H9 (cell line): ENCODE data around the gene SLC16A2. TPM values are rescaled to one million over a fixed set of nuclear protein-coding genes. Genes with fewer than 3 reads are reported as not detected.

Source experiments
- DNase-seq: peaks from one replicate; pipeline ENCODE4 v3.0.0-alpha.2; 2017
- H2AFZ ChIP-seq: one replicate; pipeline ENCODE4 v1.6.1; 2013; ENCODE audit warnings: mild to moderate bottlenecking, low read length, control low read depth, moderate library complexity
- H2AK5ac ChIP-seq: 2 replicates; pipeline ENCODE4 v1.6.1; 2013; ENCODE audit warnings: low read length, control low read depth, mixed read lengths; ENCODE audit not compliant: insufficient read length
- H2BK120ac ChIP-seq: one replicate; pipeline ENCODE4 v1.6.1; 2013; ENCODE audit warnings: low read depth, mild to moderate bottlenecking, low read length, control low read depth, inconsistent platforms; ENCODE audit not compliant: poor library complexity, severe bottlenecking
- H2BK12ac ChIP-seq: 2 replicates; pipeline ENCODE4 v1.6.1; 2013; ENCODE audit warnings: low read length, control low read depth, mixed read lengths, low read depth; ENCODE audit not compliant: insufficient read length
- H2BK15ac ChIP-seq: 2 replicates; pipeline ENCODE4 v1.6.1; 2013; ENCODE audit warnings: low read depth, low read length, control low read depth
- H2BK20ac ChIP-seq: one replicate; pipeline ENCODE4 v1.6.1; 2013; ENCODE audit warnings: low read depth, mild to moderate bottlenecking, low read length, control low read depth, inconsistent platforms; ENCODE audit not compliant: poor library complexity, severe bottlenecking
- H2BK5ac ChIP-seq: 2 replicates; pipeline ENCODE4 v1.6.1; 2013; ENCODE audit warnings: low read length, control low read depth, mixed read lengths; ENCODE audit not compliant: insufficient read length
- H3K14ac ChIP-seq: 2 replicates; pipeline ENCODE4 v1.6.1; 2013; ENCODE audit warnings: low read length, control low read depth; ENCODE audit not compliant: insufficient read depth
- H3K18ac ChIP-seq: 2 replicates; pipeline ENCODE4 v1.6.1; 2013; ENCODE audit warnings: low read depth, mild to moderate bottlenecking, mixed read lengths, low read length, control low read depth; ENCODE audit not compliant: insufficient read length
- H3K23ac ChIP-seq: 2 replicates; pipeline ENCODE4 v1.6.1; 2013; ENCODE audit warnings: low read length, control low read depth, mixed read lengths, low read depth; ENCODE audit not compliant: insufficient read length
- H3K23me2 ChIP-seq: 2 replicates; pipeline ENCODE4 v1.6.1; 2013; ENCODE audit warnings: low read depth, mild to moderate bottlenecking, mixed read lengths, low read length, control low read depth; ENCODE audit not compliant: insufficient read length, poor library complexity, severe bottlenecking
- H3K27ac ChIP-seq: 2 replicates; pipeline ENCODE4 v1.5.1; 2013; ENCODE audit warnings: low read length, control low read depth, mixed read lengths, low read depth; ENCODE audit not compliant: insufficient read length
- H3K27me3 ChIP-seq: 2 replicates; pipeline ENCODE4 v1.6.1; 2013; ENCODE audit warnings: low read length, control low read depth, inconsistent platforms; ENCODE audit not compliant: insufficient read depth
- H3K4ac ChIP-seq: 2 replicates; pipeline ENCODE4 v1.6.1; 2013; ENCODE audit warnings: low read depth, mild to moderate bottlenecking, control low read depth, inconsistent platforms, low read length, moderate library complexity
- H3K4me1 ChIP-seq: 2 replicates; pipeline ENCODE4 v1.6.1; 2013; ENCODE audit warnings: low read length, control low read depth, inconsistent platforms; ENCODE audit not compliant: insufficient read depth
- H3K4me2 ChIP-seq: 2 replicates; pipeline ENCODE4 v1.6.1; 2013; ENCODE audit warnings: low read length, control low read depth, mixed read lengths; ENCODE audit not compliant: insufficient read length, insufficient read depth
- H3K56ac ChIP-seq: 2 replicates; pipeline ENCODE4 v1.6.1; 2013; ENCODE audit warnings: low read depth, mild to moderate bottlenecking, mixed read lengths, low read length, control low read depth; ENCODE audit not compliant: insufficient read length
- H3K79me1 ChIP-seq: 2 replicates; pipeline ENCODE4 v1.6.1; 2013; ENCODE audit warnings: low read depth, mild to moderate bottlenecking, moderate library complexity, low read length, control low read depth, inconsistent platforms; ENCODE audit not compliant: insufficient read depth, poor library complexity, severe bottlenecking
- H3K79me2 ChIP-seq: 2 replicates; pipeline ENCODE4 v1.6.1; 2013; ENCODE audit warnings: low read length, control low read depth, inconsistent platforms; ENCODE audit not compliant: insufficient read depth
- H3K9ac ChIP-seq: 2 replicates; pipeline ENCODE4 v1.6.1; 2013; ENCODE audit warnings: low read length, control low read depth, mixed read lengths; ENCODE audit not compliant: insufficient read length; ENCODE audit errors: extremely low read depth
- H3K9me3 ChIP-seq: one replicate; pipeline ENCODE4 v1.6.1; 2013; ENCODE audit warnings: low read depth, low read length, inconsistent platforms; ENCODE audit not compliant: control insufficient read depth
- H3T11ph ChIP-seq: one replicate; pipeline ENCODE4 v1.6.1; 2013; ENCODE audit warnings: mild to moderate bottlenecking, low read length, control low read depth, inconsistent platforms
- H4K20me1 ChIP-seq: one replicate; pipeline ENCODE4 v1.6.1; 2013; ENCODE audit not compliant: control insufficient read depth, insufficient read length, insufficient read depth
- H4K5ac ChIP-seq: 2 replicates; pipeline ENCODE4 v1.6.1; 2013; ENCODE audit warnings: low read depth, mild to moderate bottlenecking, mixed read lengths, low read length, control low read depth; ENCODE audit not compliant: insufficient read length
- H4K8ac ChIP-seq: replicated peaks from 2 replicates; pipeline ENCODE4 v1.6.1; 2013; ENCODE audit warnings: low read length, control low read depth, mixed read lengths, low read depth; ENCODE audit not compliant: insufficient read length
- H4K91ac ChIP-seq: 2 replicates; pipeline ENCODE4 v1.6.1; 2013; ENCODE audit warnings: low read depth, mild to moderate bottlenecking, moderate library complexity, mixed read lengths, low read length, control low read depth; ENCODE audit not compliant: insufficient read length
- H3K27ac Mint-ChIP-seq, 3 experiments: 2 replicates in 2 of 3; 3 replicates in 1 of 3; pipeline ENCODE4 v1.8.0; 2020 to 2021; ENCODE audit warnings: mixed read lengths in 3 of 3, mild to moderate bottlenecking in 1 of 3, moderate library complexity in 1 of 3
- H3K27me3 Mint-ChIP-seq: 2 replicates; pipeline ENCODE4 v1.8.0; 2021; ENCODE audit warnings: low read depth, mild to moderate bottlenecking, moderate library complexity, mixed read lengths
- H3K36me3 Mint-ChIP-seq, 3 experiments: 2 replicates in 2 of 3; 3 replicates in 1 of 3; pipeline ENCODE4 v1.8.0; 2020 to 2021; ENCODE audit warnings: low read depth in 3 of 3, mixed read lengths in 3 of 3; ENCODE audit not compliant: insufficient read depth in 1 of 3
- H3K4me1 Mint-ChIP-seq, 2 experiments: 2 replicates each; pipeline ENCODE4 v1.8.0; 2020; ENCODE audit warnings: mixed read lengths in 2 of 2
- H3K4me3 Mint-ChIP-seq, 2 experiments: 2 replicates in 1 of 2; 3 replicates in 1 of 2; pipeline ENCODE4 v1.8.0; 2020 to 2021; ENCODE audit warnings: mild to moderate bottlenecking in 2 of 2, mixed read lengths in 2 of 2, moderate library complexity in 1 of 2
- H3K9me3 Mint-ChIP-seq, 2 experiments: 2 replicates in 1 of 2; 3 replicates in 1 of 2; pipeline ENCODE4 v1.8.0; 2020; ENCODE audit warnings: mild to moderate bottlenecking in 2 of 2, mixed read lengths in 2 of 2, moderate library complexity in 1 of 2
- CTCF ChIP-seq: fragments of 200-600 bp; sonication (generic); conservative IDR thresholded peaks from 3 replicates; pipeline ENCODE4 v1.8.0; 2021; ENCODE audit warnings: antibody characterized with exemption, mild to moderate bottlenecking
- WGBS: extraction: QIAGEN DNeasy Blood & Tissue Kit; methylation state at CpG from one replicate; pipeline ENCODE4 v1.1.7; 2013; ENCODE audit warnings: missing lambda C conversion rate, low lambda C conversion rate, mixed read lengths; ENCODE audit not compliant: insufficient read length; ENCODE audit errors: extremely low coverage; 5-methylcytosine and 5-hydroxymethylcytosine counted together
- total RNA-seq: library from RNA; stranded (reverse); gene quantifications from 2 replicates; pipeline ENCODE4 v1.2.1, GENCODE V29; 2021

SLC16A2 gene
- total RNA-seq, 1 experiment from 2014 or later, result 17.1 TPM

GRCh38 chrX:74520291-74520690 is 99.0 kb downstream of the SLC16A2 start:
- no peak overlapping the region for H4K5ac ChIP-seq
- no peaks in the 10 kb centered on the region for H3K79me1 ChIP-seq
- no peak overlapping the region for H4K91ac ChIP-seq
- H3K27ac Mint-ChIP-seq, result no peak overlapping the region; a peak in 1 of 7 replicates
- no peak for TF ChIP-seq CTCF
- H4K8ac ChIP-seq, result no peak overlapping the region
- H3K27me3 ChIP-seq, result no peaks in the 10 kb centered on the region
- no peak overlapping the region for H3K23ac ChIP-seq
- H3K14ac ChIP-seq, result no peak overlapping the region
- H2AFZ ChIP-seq, result no peak overlapping the region
- no peak overlapping the region for H2BK120ac ChIP-seq
- no peak overlapping the region for H2AK5ac ChIP-seq
- H3K27ac ChIP-seq, result no peak overlapping the region
- no peak for DNase-seq
- no peak overlapping the region for H3K4me2 ChIP-seq
- no peaks in the 10 kb centered on the region for H3K79me2 ChIP-seq
- H2BK20ac ChIP-seq, result no peak overlapping the region
- H4K20me1 ChIP-seq, result no peaks in the 10 kb centered on the region
- H3K18ac ChIP-seq, result no peak overlapping the region
- H2BK5ac ChIP-seq, result no peak overlapping the region
- no peaks in the 10 kb centered on the region for H3K4me1 Mint-ChIP-seq
- no CpG with 5 or more reads among the region's 3 CpGs for WGBS
- no peaks in the 10 kb centered on the region for H3K9me3 ChIP-seq
- H3T11ph ChIP-seq, result no peak overlapping the region
- no peaks in the 10 kb centered on the region for H3K23me2 ChIP-seq
- H3K4me1 ChIP-seq, result no peaks in the 10 kb centered on the region
- H2BK15ac ChIP-seq, result no peak overlapping the region
- no peak overlapping the region for H3K4me3 Mint-ChIP-seq
- no peak overlapping the region for H3K9ac ChIP-seq
- no peaks in the 10 kb centered on the region for H3K27me3 Mint-ChIP-seq
- H3K9me3 Mint-ChIP-seq, result peaks cover 35 to 50% of the 10 kb centered on the region in 2 experiments
- H2BK12ac ChIP-seq, result no peak overlapping the region
- H3K56ac ChIP-seq, result no peak overlapping the region
- no peak overlapping the region for H3K4ac ChIP-seq
- peaks cover 7 to 16% (median 15%) of the 10 kb centered on the region in 3 experiments; a peak in 6 of 7 replicates for H3K36me3 Mint-ChIP-seq
